Fibroblast of pulmonary artery (primary cell): Measurements from ENCODE around the gene MRC1.

ENCODE experiments used
- DNase-seq: peaks from one replicate; pipeline ENCODE4 v3.0.0-alpha.2; 2010; ENCODE audit warnings: low read depth
- H3K4me3 ChIP-seq: replicated peaks from 2 replicates; pipeline ENCODE4 v1.5.1; 2011; ENCODE audit warnings: low read depth, mild to moderate bottlenecking, control low read depth, low read length, moderate library complexity
- TF ChIP-seq, protein P1 (sequence below): IDR thresholded peaks from 2 replicates; pipeline ENCODE4 v1.5.1; 2011; ENCODE audit warnings: mild to moderate bottlenecking, control low read depth, low read length, inconsistent platforms; ENCODE audit errors: missing control alignments

The MRC1 gene

DNA sequence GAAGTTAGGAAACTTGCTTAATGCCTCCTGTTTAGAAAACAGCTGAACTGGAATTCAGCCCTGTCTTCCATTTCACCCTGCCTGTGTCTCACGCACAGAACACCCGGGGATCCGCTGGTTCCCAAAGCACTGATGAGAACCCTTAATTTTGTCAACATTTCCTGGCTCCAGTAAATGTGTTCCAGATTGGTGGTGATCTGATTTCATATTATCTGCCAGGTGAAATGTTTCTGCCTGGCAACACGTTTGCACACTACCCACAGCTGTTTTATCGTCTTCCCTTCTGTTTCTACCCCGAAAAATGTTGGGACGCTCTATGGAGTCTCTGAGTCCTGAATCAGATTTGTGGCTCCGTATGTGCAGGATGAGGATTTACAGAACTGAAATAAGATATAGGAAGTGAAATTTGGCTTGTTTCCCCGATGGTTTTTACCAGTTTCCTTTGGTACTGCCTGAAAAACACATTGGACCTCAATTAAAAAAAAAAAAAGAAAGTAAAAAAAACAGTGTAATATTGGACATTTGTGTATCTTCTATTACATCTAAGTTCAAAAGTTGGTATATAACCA, 29.0 kb downstream of the MRC1 start:
- H3K4me3 ChIP-seq = no peak overlapping the region
- TF ChIP-seq, protein P1, sequence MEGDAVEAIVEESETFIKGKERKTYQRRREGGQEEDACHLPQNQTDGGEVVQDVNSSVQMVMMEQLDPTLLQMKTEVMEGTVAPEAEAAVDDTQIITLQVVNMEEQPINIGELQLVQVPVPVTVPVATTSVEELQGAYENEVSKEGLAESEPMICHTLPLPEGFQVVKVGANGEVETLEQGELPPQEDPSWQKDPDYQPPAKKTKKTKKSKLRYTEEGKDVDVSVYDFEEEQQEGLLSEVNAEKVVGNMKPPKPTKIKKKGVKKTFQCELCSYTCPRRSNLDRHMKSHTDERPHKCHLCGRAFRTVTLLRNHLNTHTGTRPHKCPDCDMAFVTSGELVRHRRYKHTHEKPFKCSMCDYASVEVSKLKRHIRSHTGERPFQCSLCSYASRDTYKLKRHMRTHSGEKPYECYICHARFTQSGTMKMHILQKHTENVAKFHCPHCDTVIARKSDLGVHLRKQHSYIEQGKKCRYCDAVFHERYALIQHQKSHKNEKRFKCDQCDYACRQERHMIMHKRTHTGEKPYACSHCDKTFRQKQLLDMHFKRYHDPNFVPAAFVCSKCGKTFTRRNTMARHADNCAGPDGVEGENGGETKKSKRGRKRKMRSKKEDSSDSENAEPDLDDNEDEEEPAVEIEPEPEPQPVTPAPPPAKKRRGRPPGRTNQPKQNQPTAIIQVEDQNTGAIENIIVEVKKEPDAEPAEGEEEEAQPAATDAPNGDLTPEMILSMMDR = no peak
- DNase-seq = no peak

DNA sequence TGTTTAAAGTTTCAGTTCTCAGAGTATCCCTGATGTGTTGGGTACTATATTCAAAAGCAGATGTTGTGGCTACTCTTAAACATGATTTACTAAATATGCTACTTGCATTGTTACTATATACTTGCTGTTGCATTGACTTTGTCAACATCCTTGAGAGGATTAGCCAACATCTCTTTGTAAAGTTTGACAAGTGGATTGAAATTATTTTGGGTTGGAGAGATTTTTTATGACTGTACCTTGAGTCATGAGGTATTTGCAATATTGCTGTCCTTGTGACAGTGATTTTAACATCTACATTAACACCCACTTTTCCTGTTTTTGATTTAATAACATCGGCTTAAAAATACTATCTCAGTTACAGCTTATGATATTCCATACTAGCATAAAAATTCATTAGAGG, 31.9 kb downstream of the MRC1 start:
- DNase-seq = peak; percentile 35
- TF ChIP-seq, protein P1 = no peak
- H3K4me3 ChIP-seq = no peak overlapping the region

DNA sequence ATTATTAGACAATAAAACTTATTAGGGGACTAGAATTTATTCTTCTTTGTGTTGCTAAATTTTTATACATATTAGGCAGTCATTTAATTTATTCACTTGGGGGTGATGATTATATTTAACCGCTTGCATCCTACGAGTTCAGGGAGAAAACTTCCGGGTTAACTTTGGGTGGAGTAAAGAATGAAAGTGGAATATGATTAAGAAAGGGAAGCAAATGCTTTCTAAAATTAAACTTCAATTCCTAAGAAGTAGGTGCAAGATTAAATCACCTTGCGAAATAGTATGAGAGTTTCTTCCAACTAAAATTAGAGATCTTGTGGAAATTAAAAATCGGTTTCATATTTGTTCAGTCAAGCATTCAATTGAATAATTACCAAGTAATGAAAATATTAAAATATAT, 33.5 kb downstream of the MRC1 start:
- no peak for DNase-seq
- TF ChIP-seq, protein P1 = no peak
- H3K4me3 ChIP-seq = no peak overlapping the region

DNA sequence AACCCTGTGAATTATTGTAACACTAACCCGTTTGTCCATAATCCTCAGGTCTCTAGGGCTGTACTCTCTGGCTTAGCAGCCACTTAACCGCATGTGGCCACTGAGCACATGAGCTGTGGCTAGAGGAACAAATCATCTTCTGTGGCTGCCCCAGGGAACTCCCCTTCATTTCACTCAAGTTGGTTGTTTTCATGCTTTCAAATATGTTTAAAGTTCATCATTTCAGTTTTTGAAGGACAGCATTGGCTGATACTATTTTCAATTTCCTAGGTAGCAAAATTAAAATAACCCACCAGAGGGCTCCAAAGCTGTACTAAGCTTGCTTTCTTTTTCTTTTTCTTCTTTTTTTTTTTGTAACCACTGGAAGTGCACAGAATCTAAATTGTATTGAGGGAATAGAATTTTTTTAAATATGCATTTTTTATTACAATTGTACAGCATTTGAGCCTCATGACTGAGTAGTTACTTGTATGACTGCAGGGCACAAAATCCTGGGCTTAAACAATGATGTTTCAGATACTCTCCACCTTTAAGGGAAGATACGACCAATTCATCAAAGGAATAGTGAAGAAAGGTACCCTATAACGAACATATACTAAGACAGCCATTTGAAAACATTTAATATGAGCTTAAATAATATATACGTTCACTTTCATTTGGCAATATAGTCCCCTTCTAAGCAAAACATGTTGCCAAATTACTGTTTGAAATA, 38.6 kb downstream of the MRC1 start:
- TF ChIP-seq, protein P1 = peak; percentile 50
- H3K4me3 ChIP-seq = no peak overlapping the region
- peak; percentile 41 for DNase-seq

DNA sequence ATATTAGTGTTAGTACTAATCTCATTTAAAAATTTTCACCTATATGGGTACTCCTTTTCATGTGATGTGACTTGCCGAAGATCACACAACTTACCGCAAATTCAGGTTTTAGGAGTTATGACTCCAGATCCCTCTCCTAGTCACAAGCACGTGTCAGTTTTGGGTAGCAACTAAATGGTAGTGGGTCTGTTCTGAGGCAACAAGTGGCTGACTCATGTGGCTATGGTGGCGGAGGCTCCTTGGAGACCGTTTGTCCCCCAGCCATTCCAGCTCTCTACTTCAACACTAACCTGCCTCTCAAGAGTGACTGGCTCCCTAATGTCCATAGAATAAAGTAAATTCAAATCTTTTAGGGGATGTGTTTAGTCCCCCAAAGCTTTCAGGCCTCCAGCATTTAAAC, 39.5 kb downstream of the MRC1 start:
- TF ChIP-seq, protein P1 = no peak
- no peak for DNase-seq
- H3K4me3 ChIP-seq = no peak overlapping the region

DNA sequence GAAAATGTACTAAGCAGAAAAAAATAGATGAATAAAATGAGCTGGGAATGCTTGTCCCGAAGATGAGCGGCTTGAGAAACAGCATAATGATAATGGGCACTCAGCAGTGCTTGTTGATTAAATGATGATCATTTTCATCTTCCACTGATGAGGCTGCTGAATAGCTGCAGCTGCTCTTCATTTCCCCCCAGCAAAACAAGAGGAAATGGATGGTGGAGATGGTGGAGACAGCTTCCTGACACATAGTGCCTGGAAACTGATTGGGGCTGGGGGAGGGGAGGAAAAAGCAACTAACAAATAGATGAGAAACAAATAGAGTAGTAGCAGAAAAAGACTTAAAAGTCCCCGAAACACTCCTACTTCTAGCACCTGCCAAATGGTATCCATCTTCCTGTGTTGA, 41.4 kb downstream of the MRC1 start:
- H3K4me3 ChIP-seq = no peak overlapping the region
- no peak for DNase-seq
- TF ChIP-seq, protein P1 = no peak

DNA sequence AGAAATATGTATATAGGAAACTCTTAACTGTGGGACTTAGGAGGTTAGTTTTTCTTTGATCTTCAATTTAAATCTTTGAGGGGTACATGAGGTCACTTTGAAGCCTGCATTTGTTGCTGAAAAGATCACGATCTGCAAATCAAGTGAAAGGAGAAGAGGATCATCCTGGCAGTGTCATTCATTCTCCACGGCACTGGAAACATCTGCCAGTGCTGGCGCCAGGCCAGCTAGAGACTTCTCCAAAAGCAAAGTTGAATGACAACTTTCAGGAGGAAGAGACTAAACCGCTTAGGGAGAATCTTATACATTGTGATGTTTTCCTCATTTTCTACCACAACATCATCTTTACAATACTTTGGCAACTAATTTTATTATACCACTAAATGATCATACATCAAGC, 42.5 kb downstream of the MRC1 start:
- H3K4me3 ChIP-seq = no peak overlapping the region
- DNase-seq = no peak
- TF ChIP-seq, protein P1 = no peak
